GM23338 (cell line): ENCODE measurements around the gene SLC36A3.

Source experiments
- CREB1 ChIP-seq: fragments of 250-450 bp; sonication (Bioruptor Pico); IDR thresholded peaks from 2 replicates; pipeline ENCODE4 v1.5.0; 2020; ENCODE audit warnings: low read depth, mild to moderate bottlenecking, moderate library complexity
- CTCF ChIP-seq, 2 experiments: fragments of 200-600 bp in 1 of 2; sonication (generic) in 1 of 2; conservative IDR thresholded peaks; 2 replicates each; pipeline versions ENCODE4 v1.5.1 to v1.6.1; 2016 to 2017; ENCODE audit warnings: antibody characterized with exemption in 2 of 2, low read depth in 2 of 2, mild to moderate bottlenecking in 2 of 2, moderate library complexity in 1 of 2
- EZH2 ChIP-seq: fragments of 200-600 bp; sonication (generic); IDR thresholded peaks from one replicate; pipeline ENCODE4 v1.8.0; 2017; ENCODE audit warnings: antibody characterized with exemption, mild to moderate bottlenecking, low read depth; ENCODE audit not compliant: unreplicated experiment
- EZH2phosphoT487 ChIP-seq: fragments of 200-600 bp; sonication (generic); IDR thresholded peaks from one replicate; pipeline ENCODE4 v1.8.1; 2018; ENCODE audit warnings: antibody characterized with exemption; ENCODE audit not compliant: unreplicated experiment
- JUNB ChIP-seq: IDR thresholded peaks from one replicate; pipeline ENCODE4 v1.6.1; 2016; ENCODE audit warnings: antibody characterized with exemption; ENCODE audit not compliant: unreplicated experiment
- NANOG ChIP-seq: IDR thresholded peaks from 2 replicates; pipeline ENCODE4 v1.6.1; 2016; ENCODE audit warnings: antibody characterized with exemption, borderline replicate concordance
- POLR2AphosphoS5 ChIP-seq: IDR thresholded peaks from 2 replicates; pipeline ENCODE4 v1.6.1; 2016; ENCODE audit warnings: antibody characterized with exemption, low read depth
- STAT1 ChIP-seq: IDR thresholded peaks from one replicate; pipeline ENCODE4 v1.6.1; 2016; ENCODE audit warnings: antibody characterized with exemption; ENCODE audit not compliant: unreplicated experiment
- ZNF331 ChIP-seq: fragments of 250-450 bp; sonication (Bioruptor Pico); IDR thresholded peaks from 2 replicates; pipeline ENCODE4 v1.5.0; 2020; ENCODE audit warnings: low read depth, mild to moderate bottlenecking, moderate library complexity
- TF ChIP-seq, protein P1 (sequence below): IDR thresholded peaks from one replicate; pipeline ENCODE4 v1.6.1; 2018; ENCODE audit warnings: antibody characterized with exemption; ENCODE audit not compliant: unreplicated experiment
- TF ChIP-seq, protein P2 (sequence below): IDR thresholded peaks from 2 replicates; pipeline ENCODE4 v1.6.1; 2016; ENCODE audit warnings: antibody characterized with exemption

GRCh38 chr5:151293624-151294023, 9.9 kb downstream of the SLC36A3 start:
- TF ChIP-seq EZH2 = no peak
- TF ChIP-seq CTCF (conservative IDR thresholded peaks at IDR 0.05; ENCODE audit: low read depth in 2 of 2) = no peak
- TF ChIP-seq EZH2phosphoT487 = no peak
- TF ChIP-seq POLR2AphosphoS5 = no peak
- TF ChIP-seq, protein P1, sequence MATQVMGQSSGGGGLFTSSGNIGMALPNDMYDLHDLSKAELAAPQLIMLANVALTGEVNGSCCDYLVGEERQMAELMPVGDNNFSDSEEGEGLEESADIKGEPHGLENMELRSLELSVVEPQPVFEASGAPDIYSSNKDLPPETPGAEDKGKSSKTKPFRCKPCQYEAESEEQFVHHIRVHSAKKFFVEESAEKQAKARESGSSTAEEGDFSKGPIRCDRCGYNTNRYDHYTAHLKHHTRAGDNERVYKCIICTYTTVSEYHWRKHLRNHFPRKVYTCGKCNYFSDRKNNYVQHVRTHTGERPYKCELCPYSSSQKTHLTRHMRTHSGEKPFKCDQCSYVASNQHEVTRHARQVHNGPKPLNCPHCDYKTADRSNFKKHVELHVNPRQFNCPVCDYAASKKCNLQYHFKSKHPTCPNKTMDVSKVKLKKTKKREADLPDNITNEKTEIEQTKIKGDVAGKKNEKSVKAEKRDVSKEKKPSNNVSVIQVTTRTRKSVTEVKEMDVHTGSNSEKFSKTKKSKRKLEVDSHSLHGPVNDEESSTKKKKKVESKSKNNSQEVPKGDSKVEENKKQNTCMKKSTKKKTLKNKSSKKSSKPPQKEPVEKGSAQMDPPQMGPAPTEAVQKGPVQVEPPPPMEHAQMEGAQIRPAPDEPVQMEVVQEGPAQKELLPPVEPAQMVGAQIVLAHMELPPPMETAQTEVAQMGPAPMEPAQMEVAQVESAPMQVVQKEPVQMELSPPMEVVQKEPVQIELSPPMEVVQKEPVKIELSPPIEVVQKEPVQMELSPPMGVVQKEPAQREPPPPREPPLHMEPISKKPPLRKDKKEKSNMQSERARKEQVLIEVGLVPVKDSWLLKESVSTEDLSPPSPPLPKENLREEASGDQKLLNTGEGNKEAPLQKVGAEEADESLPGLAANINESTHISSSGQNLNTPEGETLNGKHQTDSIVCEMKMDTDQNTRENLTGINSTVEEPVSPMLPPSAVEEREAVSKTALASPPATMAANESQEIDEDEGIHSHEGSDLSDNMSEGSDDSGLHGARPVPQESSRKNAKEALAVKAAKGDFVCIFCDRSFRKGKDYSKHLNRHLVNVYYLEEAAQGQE = no peak
- no peak for TF ChIP-seq CREB1 (CRISPR knock-in tag)
- no peak for TF ChIP-seq ZNF331 (CRISPR knock-in tag)
- no peak for TF ChIP-seq NANOG
- no peak for TF ChIP-seq STAT1
- no peak for TF ChIP-seq JUNB
- TF ChIP-seq, protein P2, sequence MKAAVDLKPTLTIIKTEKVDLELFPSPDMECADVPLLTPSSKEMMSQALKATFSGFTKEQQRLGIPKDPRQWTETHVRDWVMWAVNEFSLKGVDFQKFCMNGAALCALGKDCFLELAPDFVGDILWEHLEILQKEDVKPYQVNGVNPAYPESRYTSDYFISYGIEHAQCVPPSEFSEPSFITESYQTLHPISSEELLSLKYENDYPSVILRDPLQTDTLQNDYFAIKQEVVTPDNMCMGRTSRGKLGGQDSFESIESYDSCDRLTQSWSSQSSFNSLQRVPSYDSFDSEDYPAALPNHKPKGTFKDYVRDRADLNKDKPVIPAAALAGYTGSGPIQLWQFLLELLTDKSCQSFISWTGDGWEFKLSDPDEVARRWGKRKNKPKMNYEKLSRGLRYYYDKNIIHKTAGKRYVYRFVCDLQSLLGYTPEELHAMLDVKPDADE = no peak
